ENCODE data around the gene SAMD4B.
A peak's percentile ranks its signal among the peaks of the same experiment; 100 is the strongest.

The SAMD4B gene

GRCh38 chr19:39411081-39411831 is 69.0 kb downstream of the SAMD4B start:
- Histone ChIP-seq H3K27ac (peak overlapping the region; percentile 100), H3K36me3 (peaks cover 25% of the 10 kb centered on the region), H3K4me1 (ENCODE audit: control insufficient read depth in 1 of 2, insufficient read depth in 1 of 2, low read depth in 1 of 2, low read length in 1 of 2) (peaks cover 34 to 41% of the 10 kb centered on the region in 2 experiments), H3K4me3 (ENCODE audit: low read depth in 1 of 2, low read length in 1 of 2) (peak overlapping the region; percentile 98 to 100), H3K27me3 (peaks cover 31% of the 10 kb centered on the region), H3K9me3 (no peaks in the 10 kb centered on the region)
- no peak for TF ChIP-seq CTCF (IDR thresholded peaks at IDR 0.05)

GRCh38 chr19:39411832-39412099 is 69.5 kb downstream of the SAMD4B start:
- Histone ChIP-seq H3K4me3 (ENCODE audit: low read depth in 1 of 2, low read length in 1 of 2) (peak overlapping the region; percentile 98 to 100), H3K27me3 (peaks cover 31% of the 10 kb centered on the region), H3K27ac (peak overlapping the region; percentile 100), H3K4me1 (ENCODE audit: control insufficient read depth in 1 of 2, insufficient read depth in 1 of 2, low read depth in 1 of 2, low read length in 1 of 2) (peaks cover 34 to 40% of the 10 kb centered on the region in 2 experiments), H3K9me3 (no peaks in the 10 kb centered on the region), H3K36me3 (peaks cover 22% of the 10 kb centered on the region)
- peak; percentile 98 for TF ChIP-seq CTCF (IDR thresholded peaks at IDR 0.05)

GRCh38 chr19:39412100-39412866 is 70.1 kb downstream of the SAMD4B start, which contains the start of gene PLEKHG2:
TSS of gene PLEKHG2 (plus strand) at chr19:39412669. CDS start at chr19:39414087, 1,418 bp downstream.
- H3K27me3 ChIP-seq: peaks cover 31% of the 10 kb centered on the region
- peak within 1 kb of the TSS; percentile 98 to 100 for H3K4me3 ChIP-seq (ENCODE audit: low read depth in 1 of 2, low read length in 1 of 2)
- TF ChIP-seq CTCF (IDR thresholded peaks at IDR 0.05): no peak
- H3K36me3 ChIP-seq: peaks cover 17% of the 10 kb centered on the region
- peak within 1 kb of the TSS; percentile 100 for H3K27ac ChIP-seq
- H3K9me3 ChIP-seq: no peaks in the 10 kb centered on the region
- H3K4me1 ChIP-seq (ENCODE audit: control insufficient read depth in 1 of 2, insufficient read depth in 1 of 2, low read depth in 1 of 2, low read length in 1 of 2): peaks cover 34 to 40% of the 10 kb centered on the region in 2 experiments

GRCh38 chr19:39412867-39413271 is 70.6 kb downstream of the SAMD4B start:
- H3K9me3 ChIP-seq: no peaks in the 10 kb centered on the region
- H3K36me3 ChIP-seq: peaks cover 11% of the 10 kb centered on the region
- H3K4me3 ChIP-seq (ENCODE audit: low read depth in 1 of 2, low read length in 1 of 2): peak overlapping the region; percentile 98 to 100
- H3K27ac ChIP-seq: peak overlapping the region; percentile 100
- peak; percentile 54 for TF ChIP-seq CTCF (IDR thresholded peaks at IDR 0.05)
- peaks cover 31% of the 10 kb centered on the region for H3K27me3 ChIP-seq
- H3K4me1 ChIP-seq (ENCODE audit: control insufficient read depth in 1 of 2, insufficient read depth in 1 of 2, low read depth in 1 of 2, low read length in 1 of 2): peaks cover 34 to 40% of the 10 kb centered on the region in 2 experiments

GRCh38 chr19:39413272-39413910 is 71.2 kb downstream of the SAMD4B start:
- Histone ChIP-seq H3K4me3 (ENCODE audit: low read depth in 1 of 2, low read length in 1 of 2) (peak overlapping the region; percentile 98 to 100), H3K27ac (peak overlapping the region; percentile 100), H3K36me3 (peaks cover 6% of the 10 kb centered on the region), H3K4me1 (ENCODE audit: control insufficient read depth in 1 of 2, insufficient read depth in 1 of 2, low read depth in 1 of 2, low read length in 1 of 2) (peaks cover 34 to 36% of the 10 kb centered on the region in 2 experiments), H3K9me3 (no peaks in the 10 kb centered on the region), H3K27me3 (peaks cover 31% of the 10 kb centered on the region)
- TF ChIP-seq CTCF (IDR thresholded peaks at IDR 0.05): no peak
